HG03469 (cell line): Measurements from ENCODE around the gene FER.
"Not testable (repeated sequence)": the region's sequence is repeated elsewhere in the genome, so short reads cannot be mapped to it uniquely, and the experiment has no call there.

ENCODE experiments used
- ATAC-seq: cut with Tn5 transposase; IDR thresholded peaks from one replicate; pipeline ENCODE4 v1.9.1; 2021; ENCODE audit warnings: mild to moderate bottlenecking, moderate library complexity, moderate number of reproducible peaks; ENCODE audit not compliant: unreplicated experiment

FER gene

GRCh38 chr5:108743846-108744245 lies 3.9 kb upstream of the FER start:
- ATAC-seq: no peak

GRCh38 chr5:108747111-108747773 lies 455 bp upstream of the FER start:
- no peak for ATAC-seq

- ATAC-seq: peak; percentile 96
Observed at GRCh38 chr5:108748401-108749127, 867 bp downstream of the FER start.

GRCh38 chr5:108749128-108749861 lies 1.6 kb downstream of the FER start:
- peak; percentile 3 for ATAC-seq

- no peak for ATAC-seq
Observed at GRCh38 chr5:108753331-108753730, 5.6 kb downstream of the FER start.

- ATAC-seq: no peak
Observed at GRCh38 chr5:108753877-108754276, 6.2 kb downstream of the FER start.

GRCh38 chr5:108760512-108760911 lies 12.8 kb downstream of the FER start:
- ATAC-seq: no peak

- no peak for ATAC-seq
Observed at GRCh38 chr5:108762660-108763059, 15.0 kb downstream of the FER start.

- no peak for ATAC-seq
Observed at GRCh38 chr5:108763222-108763916, 15.7 kb downstream of the FER start.

GRCh38 chr5:108765647-108766046 lies 17.9 kb downstream of the FER start:
- no peak for ATAC-seq

GRCh38 chr5:108766916-108767315 lies 19.2 kb downstream of the FER start:
- not testable (repeated sequence) for ATAC-seq

- peak; percentile 45 for ATAC-seq
Observed at GRCh38 chr5:108769352-108769751, 21.7 kb downstream of the FER start.

- ATAC-seq: no peak
Observed at GRCh38 chr5:108772626-108773025, 24.9 kb downstream of the FER start.

GRCh38 chr5:108773330-108773729 lies 25.6 kb downstream of the FER start:
- no peak for ATAC-seq

GRCh38 chr5:108774079-108774478 lies 26.4 kb downstream of the FER start:
- not testable (repeated sequence) for ATAC-seq

GRCh38 chr5:108777582-108777981 lies 29.9 kb downstream of the FER start:
- not testable (repeated sequence) for ATAC-seq

GRCh38 chr5:108784577-108784976 lies 36.9 kb downstream of the FER start:
- ATAC-seq: not testable (repeated sequence)

- no peak for ATAC-seq
Observed at GRCh38 chr5:108786806-108787483, 39.2 kb downstream of the FER start.

GRCh38 chr5:108788142-108788541 lies 40.4 kb downstream of the FER start:
- no peak for ATAC-seq

GRCh38 chr5:108793207-108793606 lies 45.5 kb downstream of the FER start:
- ATAC-seq: no peak

GRCh38 chr5:108794349-108794748 lies 46.7 kb downstream of the FER start:
- ATAC-seq: not testable (repeated sequence)
